ENCODE results near the gene FBRSL1.

DNA sequence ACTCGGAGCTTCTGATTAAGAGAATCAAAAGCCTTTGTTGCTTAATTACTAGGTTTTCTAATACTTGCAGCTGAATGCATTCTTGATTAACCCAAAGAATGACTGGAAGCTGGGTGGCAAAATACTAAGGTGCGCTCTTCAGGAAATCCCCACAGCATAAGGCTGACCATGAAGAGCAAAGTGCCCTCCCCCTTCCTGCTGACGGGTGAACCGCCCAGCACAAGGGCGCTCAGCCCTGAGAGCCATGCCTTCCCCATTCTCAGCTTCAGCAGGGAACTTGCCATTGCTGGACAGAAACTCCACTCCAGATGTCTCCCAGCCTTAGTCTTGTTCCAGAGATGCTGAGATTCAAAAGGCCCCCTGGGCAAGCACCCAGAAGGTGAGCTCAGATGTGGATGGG lies 27.2 kb upstream of the FBRSL1 start:
- TF ChIP-seq EZH2phosphoT487 (IDR thresholded peaks at IDR 0.05; ENCODE audit: insufficient read depth, low read depth) (no peak), EZH2 (IDR thresholded peaks at IDR 0.05; ENCODE audit: insufficient read depth, poor library complexity, severe bottlenecking) (no peak)

All from GM23248 (cell line).